SK-N-MC (cell line): Measurements from ENCODE around the gene TSR3.

Experiments used
- EZH2 ChIP-seq: fragments of 200-600 bp; sonication (generic); IDR thresholded peaks from one replicate; pipeline ENCODE4 v1.6.1; 2017; ENCODE audit warnings: antibody characterized with exemption
- POLR2AphosphoS5 ChIP-seq: IDR thresholded peaks from 2 replicates; pipeline ENCODE4 v1.6.1; 2012; ENCODE audit warnings: mild to moderate bottlenecking, low read depth, low read length, borderline replicate concordance

DNA sequence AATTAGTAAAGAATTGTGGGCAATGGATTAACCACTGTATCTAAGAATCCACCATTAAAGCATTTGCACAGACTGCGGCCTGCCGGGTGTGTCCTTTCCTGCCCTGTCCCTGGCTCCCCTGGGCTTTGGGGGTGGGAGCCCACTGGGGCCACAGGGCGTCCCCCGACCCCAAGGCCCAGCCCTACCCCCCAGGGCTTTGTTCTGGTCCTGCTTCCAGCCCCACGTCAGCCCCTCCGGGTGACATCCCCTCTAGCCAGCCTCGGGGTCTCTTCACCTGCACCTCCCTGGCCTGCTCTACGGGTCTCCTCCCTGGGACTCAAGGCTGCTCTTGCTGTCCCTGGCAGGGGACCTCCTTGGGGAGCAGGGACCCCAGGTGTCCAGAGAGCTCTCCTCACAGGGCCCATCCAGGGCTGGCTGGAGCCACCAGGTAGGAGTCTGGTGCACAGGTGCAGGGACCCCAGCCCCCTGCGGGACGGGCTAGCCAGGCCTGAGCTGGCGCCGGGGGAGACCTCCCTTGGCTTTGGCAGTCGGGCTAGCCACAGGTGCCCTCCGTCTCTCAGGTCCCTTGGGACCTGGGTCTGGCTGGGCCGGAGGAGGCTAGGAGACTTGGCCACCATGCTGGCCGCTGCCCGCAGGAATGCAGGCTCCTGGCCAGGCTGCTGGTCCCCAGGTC is 24.6 kb downstream of the TSR3 start:
- TF ChIP-seq POLR2AphosphoS5 (no peak), EZH2 (no peak)
